ENCODE results near the gene INPP5D. TPM values are rescaled to one million over a fixed set of nuclear protein-coding genes. Genes with fewer than 3 reads are reported as not detected.

Gene INPP5D
- polyA plus RNA-seq, 1 donor (not counting 4 experiments of a cell fraction or from before 2014, with no cell fraction given): 7.5 TPM

GRCh38 chr2:233250985-233251305, 190.8 kb downstream of the INPP5D start:
- H3K4me2 ChIP-seq (ENCODE audit: control insufficient read depth, extremely low read depth, insufficient read depth, low read depth, low read length): peak overlapping the region; percentile 64
- H3K4me1 ChIP-seq (ENCODE audit: control insufficient read depth, extremely low read depth, insufficient read depth, low read length): peaks cover 33% of the 10 kb centered on the region
- FAIRE-seq (no peak), DNase-seq (ENCODE audit: low read depth, low spot score) (no peak)
- TF ChIP-seq EZH2 (IDR thresholded peaks at IDR 0.05; ENCODE audit: low read length) (no peak), CTCF (optimal IDR thresholded peaks at IDR 0.05 in 1 of 3, IDR thresholded peaks at IDR 0.05 in 1 of 3, conservative IDR thresholded peaks at IDR 0.05 in 1 of 3; ENCODE audit: extremely low read depth in 1 of 3, insufficient read depth in 2 of 3, low read length in 3 of 3) (no peak)
- peak overlapping the region; percentile 28 for H3K9ac ChIP-seq (ENCODE audit: control insufficient read depth, extremely low read depth, insufficient read depth, low read length)
- peak overlapping the region; percentile 78 for H2AFZ ChIP-seq (ENCODE audit: control insufficient read depth, low read length)
- no peaks in the 10 kb centered on the region for H3K9me1 ChIP-seq (ENCODE audit: control insufficient read depth, extremely low read depth, insufficient read depth, low read length)
- H3K27ac ChIP-seq (ENCODE audit: control insufficient read depth, insufficient read depth, low read length): peak overlapping the region; percentile 63
- H3K79me2 ChIP-seq (ENCODE audit: control insufficient read depth, insufficient read depth, low read length): peaks cover 44% of the 10 kb centered on the region
- peaks cover 8% of the 10 kb centered on the region for H4K20me1 ChIP-seq (ENCODE audit: control insufficient read depth, extremely low read depth, insufficient read depth, low read length)
- H3K4me3 ChIP-seq (ENCODE audit: control insufficient read depth in 2 of 3, extremely low read depth in 1 of 3, insufficient read depth in 2 of 3, low read depth in 1 of 3, low read length in 3 of 3): no peak overlapping the region
- dilution Hi-C loops (cut with MboI; ENCODE audit: extremely low pct_ligation_motif_present, low sequenced_read_pairs): no loop called here
- peaks cover 0 to 5% of the 10 kb centered on the region in 2 experiments for H3K36me3 ChIP-seq (ENCODE audit: control insufficient read depth in 2 of 2, extremely low read depth in 1 of 2, insufficient read depth in 2 of 2, low read length in 2 of 2)
- H3K27me3 ChIP-seq (ENCODE audit: control insufficient read depth, extremely low read depth, insufficient read depth, low read length): no peaks in the 10 kb centered on the region
- no peaks in the 10 kb centered on the region for H3K9me3 ChIP-seq (ENCODE audit: control insufficient read depth, low read depth, low read length)

GRCh38 chr2:233251306-233252116, 191.4 kb downstream of the INPP5D start, which contains the start of gene ATG16L1:
Gene ATG16L1, plus strand, starts transcription at chr2:233251673. Its CDS starts 155 bp downstream, at chr2:233251828.
- DNase-seq (ENCODE audit: low read depth, low spot score) (peak; percentile 75), FAIRE-seq (peak; percentile 53)
- H3K27ac ChIP-seq (ENCODE audit: control insufficient read depth, insufficient read depth, low read length): peak within 1 kb of the TSS; percentile 75
- no peak for TF ChIP-seq EZH2 (IDR thresholded peaks at IDR 0.05; ENCODE audit: low read length)
- peak; percentile 94 to 99 (median 97) for TF ChIP-seq CTCF (optimal IDR thresholded peaks at IDR 0.05 in 1 of 3, IDR thresholded peaks at IDR 0.05 in 1 of 3, conservative IDR thresholded peaks at IDR 0.05 in 1 of 3; ENCODE audit: extremely low read depth in 1 of 3, insufficient read depth in 2 of 3, low read length in 3 of 3)
- H3K79me2 ChIP-seq (ENCODE audit: control insufficient read depth, insufficient read depth, low read length): peaks cover 48% of the 10 kb centered on the region
- peak within 1 kb of the TSS; percentile 82 for H3K9ac ChIP-seq (ENCODE audit: control insufficient read depth, extremely low read depth, insufficient read depth, low read length)
- peaks cover 0 to 5% of the 10 kb centered on the region in 2 experiments for H3K36me3 ChIP-seq (ENCODE audit: control insufficient read depth in 2 of 2, extremely low read depth in 1 of 2, insufficient read depth in 2 of 2, low read length in 2 of 2)
- peaks cover 33% of the 10 kb centered on the region for H3K4me1 ChIP-seq (ENCODE audit: control insufficient read depth, extremely low read depth, insufficient read depth, low read length)
- peak within 1 kb of the TSS; percentile 78 for H2AFZ ChIP-seq (ENCODE audit: control insufficient read depth, low read length)
- H3K9me3 ChIP-seq (ENCODE audit: control insufficient read depth, low read depth, low read length): no peaks in the 10 kb centered on the region
- no peaks in the 10 kb centered on the region for H3K9me1 ChIP-seq (ENCODE audit: control insufficient read depth, extremely low read depth, insufficient read depth, low read length)
- peak within 1 kb of the TSS; percentile 96 for H3K4me2 ChIP-seq (ENCODE audit: control insufficient read depth, extremely low read depth, insufficient read depth, low read depth, low read length)
- peak within 1 kb of the TSS; percentile 90 to 95 (median 90) for H3K4me3 ChIP-seq (ENCODE audit: control insufficient read depth in 2 of 3, extremely low read depth in 1 of 3, insufficient read depth in 2 of 3, low read depth in 1 of 3, low read length in 3 of 3)
- no peaks in the 10 kb centered on the region for H3K27me3 ChIP-seq (ENCODE audit: control insufficient read depth, extremely low read depth, insufficient read depth, low read length)
- dilution Hi-C loops (cut with MboI; ENCODE audit: extremely low pct_ligation_motif_present, low sequenced_read_pairs): no loop called here
- peaks cover 8% of the 10 kb centered on the region for H4K20me1 ChIP-seq (ENCODE audit: control insufficient read depth, extremely low read depth, insufficient read depth, low read length)
